K562 (cell line): ENCODE measurements around the gene BCO1. TPM values are rescaled to one million over a fixed set of nuclear protein-coding genes. Genes with fewer than 3 reads are reported as not detected.
A peak's percentile ranks its signal among the peaks of the same experiment; 100 is the strongest.

ENCODE experiments used
- CHD4 ChIP-seq: fragments of 200-600 bp; sonication (generic); IDR thresholded peaks from 3 replicates; pipeline ENCODE4 v1.6.1; 2012; ENCODE audit warnings: low read depth, mild to moderate bottlenecking, mixed read lengths, low read length, inconsistent platforms; ENCODE audit not compliant: insufficient read depth, insufficient replicate concordance, poor library complexity, severe bottlenecking
- DACH1 ChIP-seq: fragments of 450-650 bp; IDR thresholded peaks from 2 replicates; pipeline ENCODE4 v1.6.1; 2018; ENCODE audit not compliant: partially characterized antibody
- PHF8 ChIP-seq: fragments of 200-600 bp; sonication (generic); IDR thresholded peaks from 2 replicates; pipeline ENCODE4 v1.6.1; 2012; ENCODE audit warnings: mixed run types, mild to moderate bottlenecking, inconsistent platforms, low read length, moderate library complexity, borderline replicate concordance
- RBM14 ChIP-seq: fragments of 200-400 bp; formaldehyde crosslinking; IDR thresholded peaks from 2 replicates; pipeline ENCODE4 v1.6.1; 2018; ENCODE audit warnings: low read depth, mild to moderate bottlenecking, low read length, moderate library complexity, borderline replicate concordance; ENCODE audit not compliant: insufficient read depth
- RFX1 ChIP-seq: fragments of 450-650 bp; IDR thresholded peaks from 2 replicates; pipeline ENCODE4 v1.6.1; 2016; ENCODE audit warnings: mild to moderate bottlenecking, moderate library complexity
- SREBF2 ChIP-seq: sonication (generic); formaldehyde crosslinking; IDR thresholded peaks from 2 replicates; pipeline ENCODE4 v1.4.0; 2020; ENCODE audit warnings: mild to moderate bottlenecking, missing genetic modification reagents
- ZSCAN29 ChIP-seq: fragments of 450-650 bp; IDR thresholded peaks from 2 replicates; pipeline ENCODE4 v1.6.1; 2017
- polyA plus RNA-seq, 8 experiments: library from polyadenylated mRNA; depleted of rRNA in 4 of 8; stranded (reverse) in 5 of 8; unstranded in 3 of 8; fragments of >200 nt; fragmentation: Nextera tagmentation in 2 of 8; fragmentation: Illumina TruSeq in 1 of 8; extraction: Ambion mirVana in 2 of 8; extraction: Trizol in 1 of 8; gene quantifications; 2 replicates each; pipeline versions ENCODE4 v1.2.1 to v1.2.3, GENCODE V29; 2011 to 2014; ENCODE audit warnings: inconsistent platforms in 1 of 8, missing spikeins in 1 of 8
- total RNA-seq, 7 experiments: library from RNA; depleted of rRNA in 6 of 7; stranded (reverse); fragments of >200 nt in 6 of 7; fragmentation: Illumina TruSeq in 2 of 7; extraction: Trizol in 2 of 7; gene quantifications; 2 replicates each; pipeline versions ENCODE4 v1.2.1 to v1.2.3, GENCODE V29; 2011 to 2021; ENCODE audit warnings: low replicate concordance in 1 of 7
- TF ChIP-seq, protein P1 (sequence below): fragments of 200-600 bp; sonication (generic); IDR thresholded peaks from one replicate; pipeline ENCODE4 v1.6.1; 2012; ENCODE audit warnings: mild to moderate bottlenecking, low read depth, low read length, inconsistent platforms
- TF ChIP-seq, protein P2 (sequence below): fragments of 450-650 bp; IDR thresholded peaks from 2 replicates; pipeline ENCODE4 v1.6.1; 2018; ENCODE audit not compliant: partially characterized antibody

The BCO1 gene
- total and polyA plus RNA-seq, 9 of the 15 experiments (the other 6 are each of a cell fraction or from before 2014, with no cell fraction given), result not detected

- TF ChIP-seq, protein P1, sequence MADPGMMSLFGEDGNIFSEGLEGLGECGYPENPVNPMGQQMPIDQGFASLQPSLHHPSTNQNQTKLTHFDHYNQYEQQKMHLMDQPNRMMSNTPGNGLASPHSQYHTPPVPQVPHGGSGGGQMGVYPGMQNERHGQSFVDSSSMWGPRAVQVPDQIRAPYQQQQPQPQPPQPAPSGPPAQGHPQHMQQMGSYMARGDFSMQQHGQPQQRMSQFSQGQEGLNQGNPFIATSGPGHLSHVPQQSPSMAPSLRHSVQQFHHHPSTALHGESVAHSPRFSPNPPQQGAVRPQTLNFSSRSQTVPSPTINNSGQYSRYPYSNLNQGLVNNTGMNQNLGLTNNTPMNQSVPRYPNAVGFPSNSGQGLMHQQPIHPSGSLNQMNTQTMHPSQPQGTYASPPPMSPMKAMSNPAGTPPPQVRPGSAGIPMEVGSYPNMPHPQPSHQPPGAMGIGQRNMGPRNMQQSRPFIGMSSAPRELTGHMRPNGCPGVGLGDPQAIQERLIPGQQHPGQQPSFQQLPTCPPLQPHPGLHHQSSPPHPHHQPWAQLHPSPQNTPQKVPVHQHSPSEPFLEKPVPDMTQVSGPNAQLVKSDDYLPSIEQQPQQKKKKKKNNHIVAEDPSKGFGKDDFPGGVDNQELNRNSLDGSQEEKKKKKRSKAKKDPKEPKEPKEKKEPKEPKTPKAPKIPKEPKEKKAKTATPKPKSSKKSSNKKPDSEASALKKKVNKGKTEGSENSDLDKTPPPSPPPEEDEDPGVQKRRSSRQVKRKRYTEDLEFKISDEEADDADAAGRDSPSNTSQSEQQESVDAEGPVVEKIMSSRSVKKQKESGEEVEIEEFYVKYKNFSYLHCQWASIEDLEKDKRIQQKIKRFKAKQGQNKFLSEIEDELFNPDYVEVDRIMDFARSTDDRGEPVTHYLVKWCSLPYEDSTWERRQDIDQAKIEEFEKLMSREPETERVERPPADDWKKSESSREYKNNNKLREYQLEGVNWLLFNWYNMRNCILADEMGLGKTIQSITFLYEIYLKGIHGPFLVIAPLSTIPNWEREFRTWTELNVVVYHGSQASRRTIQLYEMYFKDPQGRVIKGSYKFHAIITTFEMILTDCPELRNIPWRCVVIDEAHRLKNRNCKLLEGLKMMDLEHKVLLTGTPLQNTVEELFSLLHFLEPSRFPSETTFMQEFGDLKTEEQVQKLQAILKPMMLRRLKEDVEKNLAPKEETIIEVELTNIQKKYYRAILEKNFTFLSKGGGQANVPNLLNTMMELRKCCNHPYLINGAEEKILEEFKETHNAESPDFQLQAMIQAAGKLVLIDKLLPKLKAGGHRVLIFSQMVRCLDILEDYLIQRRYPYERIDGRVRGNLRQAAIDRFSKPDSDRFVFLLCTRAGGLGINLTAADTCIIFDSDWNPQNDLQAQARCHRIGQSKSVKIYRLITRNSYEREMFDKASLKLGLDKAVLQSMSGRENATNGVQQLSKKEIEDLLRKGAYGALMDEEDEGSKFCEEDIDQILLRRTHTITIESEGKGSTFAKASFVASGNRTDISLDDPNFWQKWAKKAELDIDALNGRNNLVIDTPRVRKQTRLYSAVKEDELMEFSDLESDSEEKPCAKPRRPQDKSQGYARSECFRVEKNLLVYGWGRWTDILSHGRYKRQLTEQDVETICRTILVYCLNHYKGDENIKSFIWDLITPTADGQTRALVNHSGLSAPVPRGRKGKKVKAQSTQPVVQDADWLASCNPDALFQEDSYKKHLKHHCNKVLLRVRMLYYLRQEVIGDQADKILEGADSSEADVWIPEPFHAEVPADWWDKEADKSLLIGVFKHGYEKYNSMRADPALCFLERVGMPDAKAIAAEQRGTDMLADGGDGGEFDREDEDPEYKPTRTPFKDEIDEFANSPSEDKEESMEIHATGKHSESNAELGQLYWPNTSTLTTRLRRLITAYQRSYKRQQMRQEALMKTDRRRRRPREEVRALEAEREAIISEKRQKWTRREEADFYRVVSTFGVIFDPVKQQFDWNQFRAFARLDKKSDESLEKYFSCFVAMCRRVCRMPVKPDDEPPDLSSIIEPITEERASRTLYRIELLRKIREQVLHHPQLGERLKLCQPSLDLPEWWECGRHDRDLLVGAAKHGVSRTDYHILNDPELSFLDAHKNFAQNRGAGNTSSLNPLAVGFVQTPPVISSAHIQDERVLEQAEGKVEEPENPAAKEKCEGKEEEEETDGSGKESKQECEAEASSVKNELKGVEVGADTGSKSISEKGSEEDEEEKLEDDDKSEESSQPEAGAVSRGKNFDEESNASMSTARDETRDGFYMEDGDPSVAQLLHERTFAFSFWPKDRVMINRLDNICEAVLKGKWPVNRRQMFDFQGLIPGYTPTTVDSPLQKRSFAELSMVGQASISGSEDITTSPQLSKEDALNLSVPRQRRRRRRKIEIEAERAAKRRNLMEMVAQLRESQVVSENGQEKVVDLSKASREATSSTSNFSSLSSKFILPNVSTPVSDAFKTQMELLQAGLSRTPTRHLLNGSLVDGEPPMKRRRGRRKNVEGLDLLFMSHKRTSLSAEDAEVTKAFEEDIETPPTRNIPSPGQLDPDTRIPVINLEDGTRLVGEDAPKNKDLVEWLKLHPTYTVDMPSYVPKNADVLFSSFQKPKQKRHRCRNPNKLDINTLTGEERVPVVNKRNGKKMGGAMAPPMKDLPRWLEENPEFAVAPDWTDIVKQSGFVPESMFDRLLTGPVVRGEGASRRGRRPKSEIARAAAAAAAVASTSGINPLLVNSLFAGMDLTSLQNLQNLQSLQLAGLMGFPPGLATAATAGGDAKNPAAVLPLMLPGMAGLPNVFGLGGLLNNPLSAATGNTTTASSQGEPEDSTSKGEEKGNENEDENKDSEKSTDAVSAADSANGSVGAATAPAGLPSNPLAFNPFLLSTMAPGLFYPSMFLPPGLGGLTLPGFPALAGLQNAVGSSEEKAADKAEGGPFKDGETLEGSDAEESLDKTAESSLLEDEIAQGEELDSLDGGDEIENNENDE, result no peak
- TF ChIP-seq DACH1 (peak; percentile 64), RBM14 (no peak), SREBF2 (CRISPR knock-in tag) (no peak), ZSCAN29 (no peak), CHD4 (no peak), RFX1 (no peak), PHF8 (no peak)
- TF ChIP-seq, protein P2, sequence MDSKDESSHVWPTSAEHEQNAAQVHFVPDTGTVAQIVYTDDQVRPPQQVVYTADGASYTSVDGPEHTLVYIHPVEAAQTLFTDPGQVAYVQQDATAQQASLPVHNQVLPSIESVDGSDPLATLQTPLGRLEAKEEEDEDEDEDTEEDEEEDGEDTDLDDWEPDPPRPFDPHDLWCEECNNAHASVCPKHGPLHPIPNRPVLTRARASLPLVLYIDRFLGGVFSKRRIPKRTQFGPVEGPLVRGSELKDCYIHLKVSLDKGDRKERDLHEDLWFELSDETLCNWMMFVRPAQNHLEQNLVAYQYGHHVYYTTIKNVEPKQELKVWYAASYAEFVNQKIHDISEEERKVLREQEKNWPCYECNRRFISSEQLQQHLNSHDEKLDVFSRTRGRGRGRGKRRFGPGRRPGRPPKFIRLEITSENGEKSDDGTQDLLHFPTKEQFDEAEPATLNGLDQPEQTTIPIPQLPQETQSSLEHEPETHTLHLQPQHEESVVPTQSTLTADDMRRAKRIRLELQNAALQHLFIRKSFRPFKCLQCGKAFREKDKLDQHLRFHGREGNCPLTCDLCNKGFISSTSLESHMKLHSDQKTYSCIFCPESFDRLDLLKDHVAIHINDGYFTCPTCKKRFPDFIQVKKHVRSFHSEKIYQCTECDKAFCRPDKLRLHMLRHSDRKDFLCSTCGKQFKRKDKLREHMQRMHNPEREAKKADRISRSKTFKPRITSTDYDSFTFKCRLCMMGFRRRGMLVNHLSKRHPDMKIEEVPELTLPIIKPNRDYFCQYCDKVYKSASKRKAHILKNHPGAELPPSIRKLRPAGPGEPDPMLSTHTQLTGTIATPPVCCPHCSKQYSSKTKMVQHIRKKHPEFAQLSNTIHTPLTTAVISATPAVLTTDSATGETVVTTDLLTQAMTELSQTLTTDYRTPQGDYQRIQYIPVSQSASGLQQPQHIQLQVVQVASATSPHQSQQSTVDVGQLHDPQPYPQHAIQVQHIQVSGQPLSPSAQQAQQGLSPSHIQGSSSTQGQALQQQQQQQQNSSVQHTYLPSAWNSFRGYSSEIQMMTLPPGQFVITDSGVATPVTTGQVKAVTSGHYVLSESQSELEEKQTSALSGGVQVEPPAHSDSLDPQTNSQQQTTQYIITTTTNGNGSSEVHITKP, result no peak
Observed at GRCh38 chr16:81204798-81205680, 33.5 kb upstream of the BCO1 start (continued).
